Measurements from ENCODE around the gene FAM24A. TPM values are rescaled to one million over a fixed set of nuclear protein-coding genes. Genes with fewer than 3 reads are reported as not detected.

FAM24A gene, protein sequence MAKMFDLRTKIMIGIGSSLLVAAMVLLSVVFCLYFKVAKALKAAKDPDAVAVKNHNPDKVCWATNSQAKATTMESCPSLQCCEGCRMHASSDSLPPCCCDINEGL
- not detected in 3 replicates for polyA plus RNA-seq
- polyA plus RNA-seq (2011; ENCODE audit: low read depth), result not detected
- polyA plus RNA-seq (2011; cell fraction: cytosol; rRNA removed), result not detected in 2 replicates
- polyA plus RNA-seq (2011; cell fraction: nucleus; rRNA removed), result not detected in 2 replicates
- not detected in 2 replicates for polyA plus RNA-seq (2012; ENCODE audit: low replicate concordance)
- not detected in 3 replicates for polyA minus RNA-seq
- polyA minus RNA-seq (2011; cell fraction: cytosol; rRNA and poly(A)+ RNA removed), result not detected
- not detected in 2 replicates for polyA minus RNA-seq (2011; cell fraction: nucleus; rRNA and poly(A)+ RNA removed)

DNA sequence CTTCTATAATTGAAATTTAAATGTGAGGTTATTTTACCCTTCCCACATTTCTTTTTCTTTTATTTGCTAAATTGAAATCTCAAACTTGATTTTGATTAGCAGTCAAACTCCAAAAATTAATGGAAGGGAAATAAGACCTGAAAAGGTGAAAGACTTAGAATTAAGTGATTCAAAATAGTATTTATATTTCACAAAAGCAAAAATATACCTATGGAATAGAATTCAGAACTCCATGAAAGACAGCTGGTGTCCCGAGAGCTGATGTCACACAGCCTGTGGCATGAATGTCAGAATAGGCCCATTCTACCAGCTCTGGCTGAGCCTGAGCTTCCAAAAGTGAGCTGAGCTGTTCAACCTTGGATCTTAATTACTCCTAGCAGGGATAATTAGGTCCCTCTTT, at the start of gene FAM24A:
TSS of gene FAM24A (plus strand) at position 301 of the 400 bp plus-strand sequence. CDS start 1,025 bp downstream, outside the sequence.
- Histone ChIP-seq H3K79me2 (ENCODE audit: control insufficient read depth, insufficient read depth, low read length) (no peaks in the 10 kb centered on the region), H3K9ac (ENCODE audit: control insufficient read depth, extremely low read depth, insufficient read depth, low read length) (no peak within 1 kb of the TSS), H3K27me3 (ENCODE audit: control insufficient read depth, extremely low read depth, insufficient read depth, low read length) (no peaks in the 10 kb centered on the region), H3K36me3 (ENCODE audit: control insufficient read depth in 2 of 2, extremely low read depth in 1 of 2, insufficient read depth in 2 of 2, low read length in 2 of 2) (no peaks in the 10 kb centered on the region), H4K20me1 (ENCODE audit: control insufficient read depth, extremely low read depth, insufficient read depth, low read length) (no peaks in the 10 kb centered on the region), H3K4me1 (ENCODE audit: control insufficient read depth, extremely low read depth, insufficient read depth, low read length) (no peaks in the 10 kb centered on the region), H3K9me3 (ENCODE audit: control insufficient read depth, low read depth, low read length) (no peaks in the 10 kb centered on the region), H3K4me3 (ENCODE audit: control insufficient read depth in 2 of 3, extremely low read depth in 1 of 3, insufficient read depth in 2 of 3, low read depth in 1 of 3, low read length in 3 of 3) (no peak within 1 kb of the TSS), H2AFZ (ENCODE audit: control insufficient read depth, low read length) (no peak within 1 kb of the TSS), H3K27ac (ENCODE audit: control insufficient read depth, insufficient read depth, low read length) (no peak within 1 kb of the TSS), H3K9me1 (ENCODE audit: control insufficient read depth, extremely low read depth, insufficient read depth, low read length) (no peaks in the 10 kb centered on the region), H3K4me2 (ENCODE audit: control insufficient read depth, extremely low read depth, insufficient read depth, low read depth, low read length) (no peak within 1 kb of the TSS)
- dilution Hi-C loops (cut with MboI; ENCODE audit: extremely low pct_ligation_motif_present, low sequenced_read_pairs), result no loop called here
- no peak for FAIRE-seq
- no peak for DNase-seq (ENCODE audit: low read depth, low spot score)
- no peak for TF ChIP-seq EZH2 (IDR thresholded peaks at IDR 0.05; ENCODE audit: low read length)
- TF ChIP-seq CTCF (optimal IDR thresholded peaks at IDR 0.05 in 1 of 3, IDR thresholded peaks at IDR 0.05 in 1 of 3, conservative IDR thresholded peaks at IDR 0.05 in 1 of 3; ENCODE audit: extremely low read depth in 1 of 3, insufficient read depth in 2 of 3, low read length in 3 of 3), result no peak

- H3K4me3 ChIP-seq (ENCODE audit: control insufficient read depth in 2 of 3, extremely low read depth in 1 of 3, insufficient read depth in 2 of 3, low read depth in 1 of 3, low read length in 3 of 3), result no peak overlapping the region
Measured at GRCh38 chr10:122861711-122862161, 48.7 kb upstream of the FAM24A start.

More at GRCh38 chr10:122861711-122862161, 48.7 kb upstream of the FAM24A start:
- no peaks in the 10 kb centered on the region for H3K27me3 ChIP-seq (ENCODE audit: control insufficient read depth, extremely low read depth, insufficient read depth, low read length)
- no peak for TF ChIP-seq CTCF (optimal IDR thresholded peaks at IDR 0.05 in 1 of 3, IDR thresholded peaks at IDR 0.05 in 1 of 3, conservative IDR thresholded peaks at IDR 0.05 in 1 of 3; ENCODE audit: extremely low read depth in 1 of 3, insufficient read depth in 2 of 3, low read length in 3 of 3)
- no peak for TF ChIP-seq EZH2 (IDR thresholded peaks at IDR 0.05; ENCODE audit: low read length)
- no peaks in the 10 kb centered on the region for H4K20me1 ChIP-seq (ENCODE audit: control insufficient read depth, extremely low read depth, insufficient read depth, low read length)
- H3K4me2 ChIP-seq (ENCODE audit: control insufficient read depth, extremely low read depth, insufficient read depth, low read depth, low read length), result peak overlapping the region; percentile 42
- peak overlapping the region; percentile 49 for H3K27ac ChIP-seq (ENCODE audit: control insufficient read depth, insufficient read depth, low read length)
- dilution Hi-C loops (cut with MboI; ENCODE audit: extremely low pct_ligation_motif_present, low sequenced_read_pairs), result no loop called here
- H3K36me3 ChIP-seq (ENCODE audit: control insufficient read depth in 2 of 2, extremely low read depth in 1 of 2, insufficient read depth in 2 of 2, low read length in 2 of 2), result peaks cover 0 to 2% of the 10 kb centered on the region in 2 experiments
- DNase-seq (ENCODE audit: low read depth, low spot score), result no peak
- peaks cover 19% of the 10 kb centered on the region for H3K79me2 ChIP-seq (ENCODE audit: control insufficient read depth, insufficient read depth, low read length)
- no peak overlapping the region for H3K9ac ChIP-seq (ENCODE audit: control insufficient read depth, extremely low read depth, insufficient read depth, low read length)
- peak; percentile 91 for FAIRE-seq
- H3K9me3 ChIP-seq (ENCODE audit: control insufficient read depth, low read depth, low read length), result no peaks in the 10 kb centered on the region
- H3K4me1 ChIP-seq (ENCODE audit: control insufficient read depth, extremely low read depth, insufficient read depth, low read length), result peaks cover 40% of the 10 kb centered on the region
- H2AFZ ChIP-seq (ENCODE audit: control insufficient read depth, low read length), result peak overlapping the region; percentile 64
- no peaks in the 10 kb centered on the region for H3K9me1 ChIP-seq (ENCODE audit: control insufficient read depth, extremely low read depth, insufficient read depth, low read length)
